GM19240 (cell line): ENCODE results near the gene ITIH5.
"Not testable (repeated sequence)": the region's sequence is repeated elsewhere in the genome, so short reads cannot be mapped to it uniquely, and the experiment has no call there.

Experiments used
- DNase-seq: peaks from one replicate; pipeline ENCODE4 v3.0.0; 2011; ENCODE audit warnings: low spot score; ENCODE audit not compliant: insufficient read length

Gene ITIH5

GRCh38 chr10:7666253-7667023, at the start of gene ITIH5:
Gene ITIH5 (minus strand): TSS chr10:7666966. CDS start chr10:7666892, 74 bp downstream.
- DNase-seq = no peak

GRCh38 chr10:7715515-7715914, 48.7 kb upstream of the ITIH5 start:
- DNase-seq = no peak

- not testable (repeated sequence) for DNase-seq
These were observed 44.3 kb upstream of the ITIH5 start for GRCh38 chr10:7711075-7711474.

GRCh38 chr10:7710446-7710845, 43.7 kb upstream of the ITIH5 start:
- DNase-seq = no peak

GRCh38 chr10:7708832-7709231, 42.1 kb upstream of the ITIH5 start:
- DNase-seq = no peak

- DNase-seq = no peak
These were observed 41.3 kb upstream of the ITIH5 start for GRCh38 chr10:7707858-7708622.

- DNase-seq = no peak
These were observed 40.3 kb upstream of the ITIH5 start for GRCh38 chr10:7707102-7707501.

- no peak for DNase-seq
These were observed 39.8 kb upstream of the ITIH5 start for GRCh38 chr10:7706534-7707073.

GRCh38 chr10:7705341-7705740, 38.6 kb upstream of the ITIH5 start:
- no peak for DNase-seq

- DNase-seq = no peak
These were observed 37.6 kb upstream of the ITIH5 start for GRCh38 chr10:7704071-7705016.

- no peak for DNase-seq
These were observed 36.4 kb upstream of the ITIH5 start, which contains the start of gene ITIH2 for GRCh38 chr10:7703140-7703539. Gene ITIH2 (plus strand): TSS chr10:7703316. CDS start chr10:7703435, 119 bp downstream.

GRCh38 chr10:7702288-7702812, 35.6 kb upstream of the ITIH5 start:
- no peak for DNase-seq

GRCh38 chr10:7701158-7701742, 34.5 kb upstream of the ITIH5 start:
- no peak for DNase-seq

GRCh38 chr10:7700577-7701125, 33.9 kb upstream of the ITIH5 start:
- DNase-seq = no peak

- no peak for DNase-seq
These were observed 30.7 kb upstream of the ITIH5 start for GRCh38 chr10:7697426-7697825.

- no peak for DNase-seq
These were observed 29.8 kb upstream of the ITIH5 start for GRCh38 chr10:7696545-7696944.

GRCh38 chr10:7693194-7693593, 26.4 kb upstream of the ITIH5 start:
- not testable (repeated sequence) for DNase-seq

- DNase-seq = not testable (repeated sequence)
These were observed 25.6 kb upstream of the ITIH5 start for GRCh38 chr10:7692368-7692767.

- DNase-seq = not testable (repeated sequence)
These were observed 24.3 kb upstream of the ITIH5 start for GRCh38 chr10:7690885-7691597.

GRCh38 chr10:7689591-7689990, 22.8 kb upstream of the ITIH5 start:
- no peak for DNase-seq
